Tibial artery (tissue), 4 donors: ENCODE data around the gene NOX4.
"Not testable (repeated sequence)": the region's sequence is repeated elsewhere in the genome, so short reads cannot be mapped to it uniquely, and the experiment has no call there.

Source experiments
- DNase-seq, 2 donors: peaks; one replicate each; pipeline ENCODE4 v3.0.0-alpha.2; 2019
- H3K27ac ChIP-seq, 2 donors: fragments of 200-600 bp; sonication (generic) in 1 of 2; 1 replicate in 1 of 2; 2 replicates in 1 of 2; pipeline ENCODE4 v1.5.1; 2018 to 2019; ENCODE audit warnings: mild to moderate bottlenecking in 1 of 2
- H3K27me3 ChIP-seq, 2 donors: fragments of 200-600 bp; sonication (generic) in 1 of 2; one replicate each; pipeline versions ENCODE4 v1.5.1 to v1.6.0; 2016 to 2019
- H3K36me3 ChIP-seq, 3 donors: fragments of 200-600 bp; sonication (generic) in 2 of 3; one replicate each; pipeline ENCODE4 v1.5.1; 2016 to 2019; ENCODE audit warnings: mild to moderate bottlenecking in 2 of 3
- H3K4me1 ChIP-seq, 4 donors: fragments of 200-600 bp; sonication (generic) in 2 of 4; 1 replicate in 3 of 4; 2 replicates in 1 of 4; pipeline ENCODE4 v1.5.1; 2016 to 2019
- H3K4me3 ChIP-seq, 2 donors: fragments of 200-600 bp; sonication (generic) in 1 of 2; 1 replicate in 1 of 2; 2 replicates in 1 of 2; pipeline ENCODE4 v1.5.1; 2018 to 2019; ENCODE audit warnings: mild to moderate bottlenecking in 2 of 2
- H3K9me3 ChIP-seq, 3 donors: fragments of 200-600 bp; sonication (generic) in 1 of 3; one replicate each; pipeline ENCODE4 v1.5.1; 2016 to 2019
- intact Hi-C: fragments of 100-400 bp; cut with DNase I; formaldehyde crosslinking; loops from one replicate; pipeline ENCODE4 v1.15.0; 2023; ENCODE audit warnings: low total_unique reads
- TF ChIP-seq, protein P1 (sequence below), 2 experiments: fragments of 200-600 bp in 1 of 2; fragments of 450-650 bp in 1 of 2; IDR thresholded peaks; one replicate each; pipeline ENCODE4 v1.5.1; 2017 to 2019; ENCODE audit warnings: antibody characterized with exemption in 2 of 2, mild to moderate bottlenecking in 1 of 2, moderate library complexity in 1 of 2

NOX4 gene

DNA sequence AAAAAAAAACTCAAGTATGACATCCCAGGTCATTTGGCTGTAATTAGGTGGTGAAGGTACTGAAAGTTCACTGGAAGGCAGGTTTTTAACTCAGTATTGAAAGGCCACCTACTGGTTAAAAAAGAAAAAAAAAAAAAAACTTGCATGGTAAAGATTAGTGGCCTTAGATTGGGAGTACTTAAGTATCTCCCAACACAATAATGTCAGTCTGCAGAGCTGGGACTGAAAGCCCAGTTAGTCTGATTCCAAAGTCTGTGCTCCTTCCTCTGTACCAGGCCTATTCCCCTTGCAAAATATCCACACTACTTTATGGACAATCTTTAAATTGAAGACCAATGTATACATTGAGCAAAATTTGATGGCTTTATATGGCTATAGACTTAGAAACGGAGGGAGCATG is 85.5 kb downstream of the NOX4 start:
- no peak for DNase-seq
- Histone ChIP-seq H3K27me3 (no peaks in the 10 kb centered on the region), H3K4me3 (no peak overlapping the region), H3K36me3 (no peaks in the 10 kb centered on the region), H3K9me3 (no peaks in the 10 kb centered on the region), H3K4me1 (peaks cover 0 to 27% (median 0%) of the 10 kb centered on the region in 4 donors), H3K27ac (no peak overlapping the region)
- TF ChIP-seq, protein P1, sequence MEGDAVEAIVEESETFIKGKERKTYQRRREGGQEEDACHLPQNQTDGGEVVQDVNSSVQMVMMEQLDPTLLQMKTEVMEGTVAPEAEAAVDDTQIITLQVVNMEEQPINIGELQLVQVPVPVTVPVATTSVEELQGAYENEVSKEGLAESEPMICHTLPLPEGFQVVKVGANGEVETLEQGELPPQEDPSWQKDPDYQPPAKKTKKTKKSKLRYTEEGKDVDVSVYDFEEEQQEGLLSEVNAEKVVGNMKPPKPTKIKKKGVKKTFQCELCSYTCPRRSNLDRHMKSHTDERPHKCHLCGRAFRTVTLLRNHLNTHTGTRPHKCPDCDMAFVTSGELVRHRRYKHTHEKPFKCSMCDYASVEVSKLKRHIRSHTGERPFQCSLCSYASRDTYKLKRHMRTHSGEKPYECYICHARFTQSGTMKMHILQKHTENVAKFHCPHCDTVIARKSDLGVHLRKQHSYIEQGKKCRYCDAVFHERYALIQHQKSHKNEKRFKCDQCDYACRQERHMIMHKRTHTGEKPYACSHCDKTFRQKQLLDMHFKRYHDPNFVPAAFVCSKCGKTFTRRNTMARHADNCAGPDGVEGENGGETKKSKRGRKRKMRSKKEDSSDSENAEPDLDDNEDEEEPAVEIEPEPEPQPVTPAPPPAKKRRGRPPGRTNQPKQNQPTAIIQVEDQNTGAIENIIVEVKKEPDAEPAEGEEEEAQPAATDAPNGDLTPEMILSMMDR (IDR thresholded peaks at IDR 0.05): no peak
- intact Hi-C loops: no loop called here

GRCh38 chr11:89391654-89392053 is 99.5 kb downstream of the NOX4 start:
- H3K4me3 ChIP-seq, H3K27ac ChIP-seq, intact Hi-C loops, H3K27me3 ChIP-seq, H3K4me1 ChIP-seq, DNase-seq, H3K9me3 ChIP-seq, H3K36me3 ChIP-seq: not testable (repeated sequence)

- H3K27me3 ChIP-seq, DNase-seq, H3K27ac ChIP-seq, H3K9me3 ChIP-seq, H3K4me1 ChIP-seq, H3K4me3 ChIP-seq, H3K36me3 ChIP-seq, intact Hi-C loops: not testable (repeated sequence)
These were observed 103.7 kb downstream of the NOX4 start for GRCh38 chr11:89387501-89387900.

DNA sequence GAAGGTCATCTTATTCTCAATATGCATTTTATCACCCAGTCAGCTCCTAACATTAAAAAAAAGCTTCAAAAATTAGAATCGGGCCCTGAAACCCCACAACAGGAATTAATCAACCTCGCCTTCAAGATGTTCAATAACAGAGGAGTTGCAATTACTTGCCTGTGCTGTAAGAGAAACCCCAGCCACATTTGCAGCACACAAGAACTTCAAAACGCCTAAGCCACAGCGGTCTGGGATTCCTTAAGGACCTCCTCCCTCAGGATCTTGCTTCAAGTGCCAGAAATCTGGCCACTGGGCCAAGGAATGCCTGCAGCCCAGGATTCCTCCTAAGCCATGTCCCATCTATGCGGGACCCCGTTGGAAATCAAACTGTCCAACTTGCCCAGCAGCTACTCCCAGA is 108.2 kb downstream of the NOX4 start:
- DNase-seq, H3K9me3 ChIP-seq, H3K4me3 ChIP-seq, H3K36me3 ChIP-seq, intact Hi-C loops, H3K27me3 ChIP-seq: not testable (repeated sequence)
- Histone ChIP-seq H3K27ac (peak overlapping the region; percentile 72 to 80), H3K4me1 (peaks cover 0 to 39% (median 2%) of the 10 kb centered on the region in 4 donors)

- Histone ChIP-seq H3K36me3 (no peaks in the 10 kb centered on the region), H3K4me1 (peaks cover 0 to 41% (median 2%) of the 10 kb centered on the region in 4 donors), H3K9me3 (no peaks in the 10 kb centered on the region), H3K27ac (peak overlapping the region; percentile 72 to 80), H3K27me3 (no peaks in the 10 kb centered on the region), H3K4me3 (no peak overlapping the region)
- peak in 1 of 2 donors; percentile 53 for DNase-seq
- TF ChIP-seq, protein P1 (IDR thresholded peaks at IDR 0.05): no peak
- intact Hi-C loops: no loop called here
These were observed 110.1 kb downstream of the NOX4 start for GRCh38 chr11:89381094-89381493.

DNA sequence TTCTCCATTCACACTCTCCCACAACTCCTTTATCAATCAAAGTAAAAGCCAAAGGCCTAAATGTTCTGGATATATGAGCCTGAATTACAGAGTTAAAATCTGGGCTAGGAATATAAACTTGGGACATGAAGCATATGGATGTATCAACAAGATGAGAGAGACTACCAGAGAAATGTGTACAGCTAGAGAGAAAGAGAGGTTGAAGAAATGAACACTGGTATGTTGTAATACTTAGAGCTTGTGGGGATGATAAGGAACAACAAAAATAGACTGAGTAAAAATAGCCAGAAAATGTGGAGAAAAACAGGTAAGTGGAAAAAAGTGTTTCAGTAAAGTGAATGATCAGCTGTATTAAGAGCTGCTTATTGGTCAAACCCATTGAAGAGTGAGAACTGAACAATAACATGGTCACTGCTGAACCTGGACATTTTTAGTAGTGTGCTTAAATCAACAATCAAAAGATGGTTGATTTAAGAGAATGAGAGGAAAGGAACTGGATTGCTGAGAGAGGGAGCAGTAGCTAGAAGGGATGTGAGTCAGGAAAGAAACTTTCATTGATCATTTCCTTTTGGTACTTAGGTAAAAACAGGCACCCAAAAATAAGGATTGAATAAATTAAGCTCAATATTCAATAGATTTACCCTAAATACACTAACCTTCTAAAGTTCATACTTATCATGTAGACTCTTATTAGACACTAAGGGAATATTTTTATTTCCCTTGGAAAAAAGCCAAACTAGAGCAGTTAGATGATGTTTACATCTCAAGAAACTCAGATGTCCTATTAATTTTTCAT is 111.0 kb downstream of the NOX4 start:
- H3K4me3 ChIP-seq, H3K27me3 ChIP-seq, intact Hi-C loops, H3K9me3 ChIP-seq, H3K36me3 ChIP-seq, DNase-seq: not testable (repeated sequence)
- peak overlapping the region; percentile 72 to 80 for H3K27ac ChIP-seq
- peaks cover 0 to 41% (median 2%) of the 10 kb centered on the region in 4 donors for H3K4me1 ChIP-seq

- H3K27me3 ChIP-seq, H3K4me3 ChIP-seq, DNase-seq, intact Hi-C loops, H3K9me3 ChIP-seq, H3K36me3 ChIP-seq: not testable (repeated sequence)
- peak overlapping the region; percentile 72 to 80 for H3K27ac ChIP-seq
- H3K4me1 ChIP-seq: peaks cover 0 to 41% (median 2%) of the 10 kb centered on the region in 4 donors
These were observed 112.2 kb downstream of the NOX4 start for GRCh38 chr11:89378986-89379385.

- intact Hi-C loops, H3K27ac ChIP-seq, H3K9me3 ChIP-seq, H3K36me3 ChIP-seq, H3K4me3 ChIP-seq, DNase-seq, H3K27me3 ChIP-seq: not testable (repeated sequence)
- peaks cover 0 to 30% (median 0%) of the 10 kb centered on the region in 4 donors for H3K4me1 ChIP-seq
These were observed 121.8 kb downstream of the NOX4 start for GRCh38 chr11:89369356-89369755.

- intact Hi-C loops, H3K9me3 ChIP-seq, H3K27me3 ChIP-seq, H3K27ac ChIP-seq, DNase-seq, H3K36me3 ChIP-seq, H3K4me3 ChIP-seq: not testable (repeated sequence)
- peaks cover 0 to 30% (median 0%) of the 10 kb centered on the region in 4 donors for H3K4me1 ChIP-seq
These were observed 126.3 kb downstream of the NOX4 start for GRCh38 chr11:89364856-89365255.
